Epithelial cell of prostate (primary cell): Measurements from ENCODE around the gene POU6F2.
"Not testable (repeated sequence)": the region's sequence is repeated elsewhere in the genome, so short reads cannot be mapped to it uniquely, and the experiment has no call there.

Source experiments
- DNase-seq: peaks from one replicate; pipeline ENCODE4 v3.0.0-alpha.2; 2011; ENCODE audit warnings: low read depth, low spot score
- H3K27ac ChIP-seq: fragments of 450-650 bp; 2 replicates; pipeline ENCODE4 v1.5.1; 2017; ENCODE audit warnings: mild to moderate bottlenecking

POU6F2 gene

DNA sequence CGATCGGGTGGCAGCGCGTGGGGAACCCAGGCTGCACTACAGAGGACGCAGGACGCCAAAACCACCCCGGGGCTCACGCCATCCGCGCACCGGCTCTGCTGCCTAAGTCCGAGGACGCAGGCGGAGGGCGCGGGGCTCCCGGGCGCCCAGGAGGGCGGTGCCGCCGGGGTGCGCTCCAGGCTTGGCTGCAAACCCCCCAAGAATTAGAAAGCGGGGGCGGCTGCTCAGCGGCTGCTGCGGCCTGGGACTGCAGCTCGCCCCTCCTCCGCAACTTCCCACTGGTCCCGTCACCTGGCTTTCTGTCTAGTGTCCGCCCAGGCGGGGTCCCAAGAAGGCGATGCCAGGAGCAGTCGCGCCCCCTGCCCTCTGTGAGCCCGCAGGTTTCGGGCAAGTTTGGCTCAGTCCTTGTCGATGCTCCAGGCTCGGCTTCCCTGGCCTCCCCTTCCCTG lies 1.7 kb upstream of the POU6F2 start:
- DNase-seq: no peak
- no peak overlapping the region for H3K27ac ChIP-seq

DNA sequence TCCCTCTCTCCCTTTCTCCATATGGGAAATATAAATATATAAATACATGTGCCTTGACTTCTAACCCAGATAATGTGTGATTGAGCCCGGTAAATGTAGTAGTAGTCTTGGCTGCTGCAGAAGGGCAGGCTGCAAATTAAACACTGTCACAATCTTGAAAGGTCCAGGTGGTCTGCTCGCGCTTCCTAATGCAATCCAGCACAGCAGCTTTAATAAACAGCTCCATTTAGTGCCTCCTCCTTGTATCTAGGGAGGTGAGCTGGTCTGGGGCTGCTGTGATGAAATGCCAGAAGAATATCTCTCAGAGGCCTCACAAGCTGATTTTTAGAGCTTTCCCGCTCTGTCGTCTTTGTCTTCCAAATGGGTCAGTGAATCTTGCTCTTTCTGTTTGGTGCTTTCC lies 782 bp downstream of the POU6F2 start:
- no peak for DNase-seq
- H3K27ac ChIP-seq: no peak overlapping the region

DNA sequence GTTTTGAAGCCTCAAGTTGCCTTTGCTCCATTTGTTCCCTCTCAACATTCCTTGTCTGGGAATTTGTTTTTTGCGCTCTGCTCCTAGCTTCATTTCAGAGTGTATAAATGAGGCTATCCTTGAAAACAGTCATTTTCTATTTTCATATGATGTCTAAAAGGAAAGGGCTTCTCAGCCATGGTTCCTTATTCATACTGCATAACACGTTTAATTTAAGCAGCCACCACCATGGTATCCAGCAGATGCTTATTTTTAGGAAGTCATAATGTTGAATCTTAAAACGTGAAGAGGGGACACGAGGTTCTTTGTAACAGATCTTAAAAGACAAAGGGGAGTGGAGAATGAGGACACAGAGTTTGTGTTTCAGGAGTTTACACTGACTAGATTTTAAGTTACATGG lies 14.5 kb downstream of the POU6F2 start:
- no peak overlapping the region for H3K27ac ChIP-seq
- no peak for DNase-seq

DNA sequence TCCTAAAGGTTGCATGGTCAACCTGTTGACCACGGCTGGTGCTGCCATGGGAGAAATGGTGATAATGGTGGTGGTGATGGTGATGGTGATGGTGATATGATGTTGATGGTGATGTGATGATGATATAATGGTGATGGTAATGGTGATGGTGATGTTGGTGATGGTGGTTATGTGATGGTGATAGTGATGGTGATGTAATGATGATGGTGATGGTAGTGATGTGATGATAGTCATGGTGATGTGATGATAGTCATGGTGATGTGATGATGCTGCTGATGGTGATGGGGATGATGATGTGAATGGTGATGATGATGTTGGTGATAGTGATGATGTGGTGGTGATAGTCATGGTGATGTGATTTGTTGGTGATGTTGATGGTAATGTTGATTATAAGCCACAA lies 23.9 kb downstream of the POU6F2 start:
- DNase-seq: no peak
- no peak overlapping the region for H3K27ac ChIP-seq

DNA sequence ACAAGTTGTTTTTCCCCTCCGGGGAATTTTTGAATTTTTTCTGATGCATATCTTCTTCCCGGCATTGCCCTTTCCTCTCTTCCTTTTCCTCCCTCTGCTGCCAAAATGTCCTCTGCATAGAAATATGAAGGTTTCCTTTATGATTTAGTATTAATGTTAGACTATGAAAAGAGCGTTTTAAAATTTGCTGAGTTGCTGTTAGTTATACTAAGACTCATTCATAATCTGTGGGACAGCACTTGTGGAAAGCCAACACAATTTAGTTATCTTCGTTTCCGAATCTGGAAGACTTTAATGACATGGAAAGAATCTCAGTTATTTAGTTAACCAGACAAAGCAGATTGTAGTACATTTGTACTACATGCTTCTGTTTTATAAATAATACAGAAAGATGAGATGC lies 25.0 kb downstream of the POU6F2 start:
- no peak for DNase-seq
- H3K27ac ChIP-seq: no peak overlapping the region

DNA sequence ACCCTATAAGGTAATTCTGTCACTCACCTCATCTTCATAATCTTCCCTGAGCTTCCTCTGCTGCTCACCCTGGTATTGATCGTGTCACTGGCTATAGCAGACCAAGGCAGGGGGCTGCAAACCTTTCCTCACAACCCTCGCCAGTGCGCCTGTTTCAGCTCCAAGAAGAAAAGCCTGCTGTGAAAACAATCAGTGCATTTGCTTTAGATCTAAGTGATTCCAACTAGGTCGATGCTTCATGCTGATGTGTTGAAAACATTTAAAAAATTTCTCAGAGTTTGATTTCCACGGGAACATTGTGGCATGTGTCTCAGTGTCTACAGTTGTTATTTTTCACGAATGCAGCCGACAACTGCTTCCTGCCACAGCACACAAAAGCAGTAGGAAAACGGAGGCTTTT lies 27.3 kb downstream of the POU6F2 start:
- no peak overlapping the region for H3K27ac ChIP-seq
- no peak for DNase-seq

DNA sequence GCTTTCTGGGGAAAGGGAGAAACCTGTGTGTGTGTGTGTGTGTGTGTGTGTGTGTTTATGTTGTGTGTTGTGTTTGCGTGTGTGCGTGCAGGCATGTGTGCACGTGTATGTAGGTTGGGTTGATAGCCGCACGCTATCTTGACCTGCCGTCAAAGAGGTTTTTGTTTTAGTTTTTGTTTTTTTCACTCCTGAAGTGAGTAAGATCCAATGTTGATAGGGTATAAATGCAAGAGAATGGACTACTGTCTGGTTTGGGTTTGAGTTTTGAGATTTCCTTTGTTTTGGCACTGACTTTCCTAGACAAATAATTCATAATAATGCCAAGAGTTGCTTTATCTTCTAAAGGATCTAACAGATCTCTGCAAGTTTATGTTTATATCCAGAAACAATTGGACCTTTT lies 27.8 kb downstream of the POU6F2 start:
- no peak overlapping the region for H3K27ac ChIP-seq
- no peak for DNase-seq

DNA sequence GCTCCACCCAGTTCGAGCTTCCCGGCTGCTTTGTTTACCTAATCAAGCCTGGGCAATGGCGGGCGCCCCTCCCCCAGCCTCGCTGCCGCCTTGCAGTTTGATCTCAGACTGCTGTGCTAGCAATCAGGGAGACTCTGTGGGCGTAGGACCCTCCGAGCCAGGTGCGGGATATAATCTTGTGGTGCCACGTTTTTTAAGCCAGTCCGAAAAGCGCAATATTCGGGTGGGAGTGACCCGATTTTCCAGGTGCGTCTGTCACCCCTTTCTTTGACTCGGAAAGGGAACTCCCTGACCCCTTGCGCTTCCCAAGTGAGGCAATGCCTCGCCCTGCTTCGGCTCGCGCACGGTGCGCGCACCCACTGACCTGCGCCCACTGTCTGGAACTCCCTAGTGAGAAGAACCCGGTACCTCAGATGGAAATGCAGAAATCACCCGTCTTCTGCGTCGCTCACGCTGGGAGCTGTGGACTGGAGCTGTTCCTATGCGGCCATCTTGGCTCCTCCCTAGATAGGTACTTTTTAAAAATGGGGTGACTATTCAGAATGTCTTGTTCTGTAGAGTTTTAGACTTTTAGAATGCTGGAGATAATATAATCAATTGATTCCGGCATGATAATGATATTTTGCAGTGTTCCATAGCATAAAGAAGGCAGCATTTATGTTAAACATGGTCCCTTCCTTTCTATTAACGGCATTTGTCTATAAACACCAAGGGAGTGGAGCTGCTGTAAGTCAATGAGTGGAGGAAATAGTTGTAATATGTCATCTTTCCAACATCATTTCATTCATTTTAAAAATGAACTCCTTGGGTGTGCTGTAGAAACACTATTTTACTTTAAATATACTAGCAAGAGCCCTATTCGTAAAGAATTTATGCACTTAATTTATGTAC lies 35.6 kb downstream of the POU6F2 start:
- not testable (repeated sequence) for H3K27ac ChIP-seq, DNase-seq

DNA sequence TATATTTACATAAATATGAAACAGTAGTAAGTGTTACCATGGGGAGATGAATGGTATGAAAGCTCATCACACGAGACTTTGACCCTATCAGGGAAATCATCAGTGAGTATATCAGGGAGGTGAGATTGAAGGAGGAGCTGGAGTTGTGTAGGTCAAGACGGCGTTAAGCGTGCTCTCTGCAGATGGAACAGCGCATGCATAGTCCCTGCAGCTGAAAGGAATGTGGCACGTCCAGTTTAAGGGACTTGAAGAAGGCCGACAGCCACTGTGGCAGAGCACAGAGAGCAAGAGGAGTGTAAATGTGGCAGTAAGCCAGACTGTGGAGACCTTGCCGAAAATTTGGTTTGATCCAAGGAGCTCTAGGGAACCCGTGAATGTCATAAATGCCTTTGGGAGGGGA lies 38.9 kb downstream of the POU6F2 start:
- DNase-seq: no peak
- no peak overlapping the region for H3K27ac ChIP-seq

DNA sequence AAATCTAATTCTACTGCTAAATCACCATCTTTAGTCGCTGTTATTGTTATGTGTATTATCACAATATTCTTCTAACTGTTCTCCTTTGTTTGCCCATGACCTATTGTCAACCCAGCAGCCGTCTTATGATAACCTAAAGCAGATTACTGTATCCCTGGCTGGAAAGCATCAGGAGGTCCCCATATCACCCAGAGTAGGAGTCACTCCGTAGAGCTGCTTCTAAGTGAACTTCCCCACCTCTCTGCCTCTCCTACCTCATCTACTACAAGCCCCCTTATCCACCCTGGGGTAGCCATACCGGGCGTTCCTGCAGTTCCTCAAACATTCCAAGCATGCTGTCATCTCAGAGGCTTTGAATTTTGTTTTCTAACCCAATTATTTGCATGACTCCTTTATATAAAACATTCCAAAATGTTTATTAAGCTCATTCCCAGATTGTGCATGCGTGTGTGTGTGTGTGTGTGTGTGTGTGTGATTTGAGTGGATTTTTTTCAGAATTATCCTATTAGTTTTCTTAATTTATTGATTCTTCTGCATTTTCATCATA lies 39.7 kb downstream of the POU6F2 start:
- no peak overlapping the region for H3K27ac ChIP-seq
- DNase-seq: no peak

DNA sequence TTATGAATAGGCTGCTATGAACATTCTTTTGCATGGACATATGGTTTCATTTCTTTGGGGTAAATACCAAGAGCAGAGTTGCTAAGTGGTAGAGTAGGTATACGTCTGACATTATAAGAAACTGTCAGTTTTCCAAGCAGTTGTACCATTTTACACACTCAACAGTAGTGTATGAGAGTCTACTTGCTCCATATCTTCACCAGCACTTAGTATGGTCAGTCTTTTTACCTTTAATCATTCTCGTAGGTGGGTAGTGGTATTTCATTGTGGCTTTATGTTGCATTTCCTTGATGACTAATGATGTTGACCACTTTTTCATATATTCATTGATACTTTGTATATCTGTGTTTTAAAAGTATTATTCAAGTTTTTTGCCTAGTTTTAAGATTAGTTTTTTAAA lies 45.1 kb downstream of the POU6F2 start:
- no peak for DNase-seq
- H3K27ac ChIP-seq: no peak overlapping the region

DNA sequence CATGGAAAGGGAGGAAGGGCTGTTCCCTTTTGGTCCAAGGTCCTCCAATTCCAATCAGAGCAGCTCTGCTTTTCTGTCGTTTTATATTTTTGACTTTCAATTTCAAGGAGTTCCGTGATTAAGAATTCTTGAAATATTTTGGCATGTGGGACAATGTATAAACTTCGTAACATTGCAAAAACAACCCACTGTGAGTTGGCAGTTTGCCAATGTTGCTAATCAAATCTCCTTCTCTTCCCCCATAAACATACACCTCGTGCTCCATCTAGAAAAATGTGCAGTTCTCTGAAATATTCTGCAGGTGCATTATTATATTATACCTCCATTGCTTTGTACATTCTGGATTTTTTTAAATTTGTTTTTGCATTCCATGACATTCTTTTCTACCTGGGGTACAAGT lies 49.8 kb downstream of the POU6F2 start:
- H3K27ac ChIP-seq: no peak overlapping the region
- DNase-seq: no peak

DNA sequence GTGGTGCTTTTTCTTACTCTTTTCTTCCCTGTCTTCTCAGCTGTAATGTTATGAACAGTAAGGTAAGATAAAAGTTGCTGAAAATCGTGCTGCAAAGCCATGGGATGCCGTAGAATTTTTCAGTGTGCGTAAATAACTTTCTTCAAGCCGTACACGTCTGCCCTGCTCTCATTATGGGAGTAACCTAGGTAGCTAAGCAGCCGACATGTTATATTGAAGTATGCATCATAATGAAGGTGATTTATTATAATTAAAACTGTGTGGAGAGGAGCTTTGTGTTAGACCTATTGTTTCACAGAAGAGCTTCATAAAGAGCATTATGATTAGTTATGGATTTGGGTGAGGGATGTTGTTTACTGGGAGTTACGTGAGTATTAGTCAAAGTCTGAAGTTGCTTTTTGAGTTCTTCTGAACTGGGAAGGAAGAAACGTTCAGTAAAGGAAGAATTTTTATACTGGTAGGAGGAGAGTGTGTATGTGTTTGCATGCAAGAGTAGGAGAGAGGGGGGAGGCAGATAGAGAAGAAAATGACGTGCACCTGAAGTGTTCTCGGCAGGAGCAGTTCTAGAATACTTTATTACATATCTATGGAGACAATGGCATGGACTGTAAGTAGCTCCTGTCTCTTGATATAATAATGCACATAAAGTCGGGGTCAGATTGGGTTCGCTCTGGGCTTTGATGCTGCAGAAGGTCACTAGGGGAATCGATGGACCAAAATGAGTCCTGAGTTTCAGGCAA lies 56.3 kb downstream of the POU6F2 start:
- no peak for DNase-seq
- H3K27ac ChIP-seq: no peak overlapping the region

DNA sequence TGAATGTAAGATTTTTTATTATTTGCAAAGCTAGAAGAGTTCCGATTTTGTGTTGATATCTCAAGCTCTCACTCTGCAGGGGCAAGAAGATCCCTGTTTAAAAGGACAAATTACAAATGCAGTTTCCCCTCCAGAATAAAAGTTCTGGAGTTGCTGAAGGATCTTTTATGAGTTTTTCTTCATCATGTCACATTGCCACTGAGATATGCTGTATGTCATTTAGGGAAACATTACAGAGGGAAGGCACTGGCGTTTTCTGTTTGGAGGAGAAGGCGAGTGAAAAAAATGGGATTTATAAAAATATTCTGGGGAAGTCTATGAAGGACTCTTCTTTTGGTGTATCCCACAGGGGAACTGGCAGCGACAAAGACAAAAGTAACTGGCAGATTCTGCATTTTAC lies 57.4 kb downstream of the POU6F2 start:
- no peak for DNase-seq
- no peak overlapping the region for H3K27ac ChIP-seq

DNA sequence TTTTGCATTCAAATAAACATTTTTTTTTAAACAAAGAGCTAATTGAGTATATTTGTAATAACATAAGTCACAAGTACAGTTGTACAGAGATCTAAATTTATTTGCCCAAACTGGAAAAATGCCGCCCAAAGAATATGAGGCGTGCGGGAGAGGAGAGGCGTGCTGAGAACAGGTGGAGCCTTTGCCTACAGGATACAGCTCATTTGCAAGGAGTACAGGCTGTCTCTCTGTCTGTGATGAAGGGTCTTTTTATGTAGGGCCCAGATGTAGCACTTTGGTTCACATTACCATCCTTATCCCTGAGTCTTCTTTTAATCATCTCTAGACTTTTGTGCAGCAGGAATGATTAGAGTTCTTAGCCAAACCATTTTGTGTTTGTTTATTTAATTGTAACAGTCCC lies 58.2 kb downstream of the POU6F2 start:
- no peak for DNase-seq
- H3K27ac ChIP-seq: no peak overlapping the region

DNA sequence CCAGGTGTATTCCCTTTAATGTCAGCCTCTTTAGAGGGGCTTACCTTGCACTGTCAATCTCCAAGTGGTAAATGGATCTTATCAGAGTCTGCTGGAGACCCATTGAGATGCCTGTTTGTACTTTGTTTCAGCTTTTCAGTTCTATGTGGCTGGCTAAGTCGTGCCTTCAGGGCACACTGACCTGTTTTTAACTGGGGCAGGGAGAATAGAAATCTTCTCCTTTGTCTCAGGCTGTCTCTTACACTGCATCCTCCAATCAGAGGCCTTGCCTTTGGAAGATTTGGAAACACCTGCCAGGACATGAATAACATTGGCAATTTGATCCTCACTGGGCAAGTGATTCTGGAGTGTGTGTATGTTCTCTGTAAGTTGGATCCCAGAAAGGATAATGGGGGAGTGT lies 65.0 kb downstream of the POU6F2 start:
- DNase-seq: no peak
- no peak overlapping the region for H3K27ac ChIP-seq

DNA sequence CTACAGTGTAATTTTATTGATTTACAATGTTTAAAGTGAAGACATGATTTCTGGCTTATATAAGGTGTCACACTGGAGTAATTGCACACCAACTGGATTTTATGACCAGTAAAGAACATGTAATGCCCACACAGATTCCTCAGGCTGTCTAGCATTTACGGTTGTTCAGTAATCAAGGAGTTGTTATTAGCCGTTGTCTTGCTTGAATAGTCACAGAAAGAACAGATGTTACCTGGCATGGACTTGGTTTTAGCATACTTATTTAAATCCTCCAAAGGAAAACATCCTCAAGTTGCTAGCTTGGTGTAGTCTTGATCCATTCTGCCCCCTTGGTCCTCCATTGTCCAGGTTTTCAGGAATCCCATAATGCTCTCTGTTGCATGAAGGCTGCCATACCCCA lies 65.8 kb downstream of the POU6F2 start:
- no peak for DNase-seq
- no peak overlapping the region for H3K27ac ChIP-seq

DNA sequence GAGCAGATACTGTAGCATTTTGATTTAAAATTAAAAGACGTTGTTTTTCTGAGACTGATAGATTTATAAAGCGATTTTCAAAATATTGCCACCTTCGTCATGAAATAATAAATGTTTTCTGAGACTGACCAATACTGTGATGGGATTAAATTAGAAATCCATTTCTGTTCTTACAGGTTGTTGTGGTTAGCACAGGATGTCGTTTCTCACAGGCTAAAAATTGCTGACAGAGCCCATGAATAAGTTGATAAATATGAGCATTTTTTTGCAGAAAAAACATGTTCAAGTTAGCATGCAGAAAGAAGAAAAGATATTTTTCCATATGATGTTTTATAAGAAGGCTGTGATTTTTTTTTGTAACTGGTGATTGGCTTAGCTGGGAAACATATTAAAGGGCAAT lies 66.8 kb downstream of the POU6F2 start:
- no peak for DNase-seq
- no peak overlapping the region for H3K27ac ChIP-seq

DNA sequence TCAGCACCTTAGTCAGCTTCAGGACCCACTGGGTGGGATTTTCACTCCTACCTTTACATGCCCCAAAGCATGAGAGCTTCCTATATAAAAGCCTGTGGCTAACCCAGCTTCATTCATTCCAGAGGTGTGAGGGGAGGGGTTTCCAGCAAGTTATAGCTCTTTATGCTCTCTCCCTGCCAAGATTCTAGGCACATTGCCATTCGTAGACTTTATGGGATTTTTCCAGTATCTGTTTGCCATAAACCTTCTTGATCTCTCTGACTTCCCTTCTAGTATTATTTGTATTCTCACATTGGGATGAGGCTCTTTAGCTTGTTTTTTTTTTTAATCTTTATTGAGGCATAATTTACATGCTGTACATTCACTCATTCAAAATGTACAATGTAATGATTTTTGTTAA lies 67.5 kb downstream of the POU6F2 start:
- no peak overlapping the region for H3K27ac ChIP-seq
- no peak for DNase-seq

DNA sequence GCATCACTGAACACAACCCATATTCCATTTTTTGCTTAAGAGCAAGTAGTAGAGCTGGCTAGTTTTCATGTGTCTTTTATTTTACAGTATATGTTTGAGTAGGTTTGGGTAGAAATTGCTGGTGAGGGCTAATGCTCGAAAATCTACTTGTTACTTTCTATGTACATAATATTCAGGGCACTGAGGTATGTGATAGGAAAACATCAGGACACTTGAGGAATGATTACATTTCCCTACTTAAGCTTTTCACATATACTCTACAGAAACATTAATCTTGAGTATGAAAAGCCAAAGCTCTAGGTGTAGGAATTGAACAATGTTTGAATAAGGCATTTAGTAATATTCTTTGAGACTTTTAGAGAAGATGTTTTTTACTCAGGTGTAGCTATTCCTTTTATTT lies 73.6 kb downstream of the POU6F2 start:
- no peak for DNase-seq

DNA sequence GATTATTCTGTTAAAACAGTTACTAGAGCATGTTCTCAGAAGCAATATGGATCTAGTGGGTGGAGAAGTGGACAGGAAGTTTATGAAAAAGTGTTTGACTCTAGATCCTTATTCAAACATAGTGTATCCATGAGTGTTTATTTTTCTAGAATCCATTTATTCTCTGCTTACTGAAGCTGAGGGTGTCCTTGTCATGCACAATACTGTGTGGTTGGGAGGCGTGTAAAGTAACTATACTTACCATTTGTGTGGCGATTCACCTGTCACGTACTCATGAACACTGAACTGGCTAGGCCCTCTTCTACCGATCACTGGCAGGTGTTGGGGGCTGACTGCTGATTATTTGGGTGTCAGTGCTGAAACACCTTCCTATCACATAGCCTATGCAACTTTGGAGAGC lies 74.0 kb downstream of the POU6F2 start:
- H3K27ac ChIP-seq: no peak overlapping the region
- no peak for DNase-seq

More for the DNA sequence above, 73.6 kb downstream of the POU6F2 start:
- no peak overlapping the region for H3K27ac ChIP-seq
